GM18526 (cell line): ENCODE measurements around the gene GRSF1.

ENCODE experiments used
- POLR2A ChIP-seq: IDR thresholded peaks from 3 replicates; pipeline ENCODE4 v1.6.1; 2011; ENCODE audit not compliant: insufficient read length; ENCODE audit errors: extremely low read depth

The GRSF1 gene

GRCh38 chr4:70787496-70787895, 52.2 kb downstream of the GRSF1 start:
- TF ChIP-seq POLR2A, result no peak

DNA sequence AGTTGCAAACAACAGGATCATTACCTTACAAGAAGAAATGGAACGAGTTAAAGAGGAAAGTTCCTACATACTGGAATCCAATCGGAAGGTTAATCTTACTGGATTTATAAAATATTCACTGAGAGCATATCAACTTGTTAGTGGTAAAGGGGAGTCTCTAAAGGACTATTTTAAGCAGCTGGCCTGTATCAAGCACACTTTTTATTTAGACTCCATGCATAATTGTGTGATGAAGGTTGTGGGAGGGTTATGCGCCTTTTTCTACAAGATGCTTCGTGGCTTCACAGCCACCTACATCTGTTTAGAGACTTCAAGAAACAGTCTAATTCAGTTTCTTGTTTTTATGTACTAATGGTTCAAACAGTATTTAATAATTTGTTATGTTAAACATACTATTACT, 56.6 kb downstream of the GRSF1 start:
- TF ChIP-seq POLR2A, result no peak

DNA sequence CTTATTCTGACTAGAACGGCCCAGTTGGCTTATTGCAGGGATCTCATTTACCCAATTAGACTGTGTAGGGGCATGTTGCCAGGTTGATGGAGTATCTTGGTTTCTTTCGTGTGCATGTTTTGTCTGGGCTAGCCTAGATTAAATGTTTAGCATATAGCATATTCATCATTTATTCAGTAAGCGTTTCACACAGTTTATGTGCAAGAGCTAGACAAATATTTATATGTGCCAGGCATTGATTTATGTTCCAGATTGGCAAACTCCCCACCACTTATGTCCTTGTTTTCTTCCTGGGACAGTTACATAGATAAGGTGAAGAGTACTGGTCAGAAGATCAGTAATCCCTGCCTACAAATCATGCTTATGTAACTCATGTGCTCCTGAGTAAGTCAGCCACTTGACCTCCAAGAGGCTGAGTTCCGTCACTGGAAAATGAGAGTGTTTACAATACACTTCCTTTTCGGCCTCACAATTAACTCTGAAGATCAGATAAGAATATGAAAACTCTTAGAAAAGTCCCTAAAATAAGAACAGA, 60.7 kb downstream of the GRSF1 start:
- TF ChIP-seq POLR2A, result no peak

- TF ChIP-seq POLR2A, result no peak
Observed at GRCh38 chr4:70772929-70773555, 66.6 kb downstream of the GRSF1 start.

- no peak for TF ChIP-seq POLR2A
Observed at GRCh38 chr4:70768301-70768948, 71.3 kb downstream of the GRSF1 start.
